Kidney (tissue), 14 donors: Measurements from ENCODE around the gene IQCN. TPM values are rescaled to one million over a fixed set of nuclear protein-coding genes. Genes with fewer than 3 reads are reported as not detected.
A peak's percentile ranks its signal among the peaks of the same experiment; 100 is the strongest.

Experiments used
- DNase-seq, 5 donors: peaks; one replicate each; pipeline ENCODE4 v3.0.0-alpha.2; 2013 to 2020
- FAIRE-seq: peaks from 2 replicates; lab custom pipeline; 2012; peaks lifted over from hg19 to GRCh38; lab: Jason Lieb, UNC
- H3K27ac ChIP-seq, 2 donors: one replicate each; pipeline ENCODE4 v1.7.0; 2013; ENCODE audit warnings: low read depth in 2 of 2, low read length in 2 of 2, inconsistent platforms in 1 of 2
- H3K27me3 ChIP-seq: one replicate; pipeline ENCODE4 v1.7.1; 2013; ENCODE audit warnings: low read length, inconsistent platforms; ENCODE audit not compliant: control insufficient read depth, insufficient read depth
- H3K36me3 ChIP-seq, 3 donors: one replicate each; pipeline versions ENCODE4 v1.7.0 to v1.7.1; 2013; ENCODE audit warnings: low read length in 3 of 3, control low read depth in 1 of 3, inconsistent platforms in 1 of 3; ENCODE audit not compliant: insufficient read depth in 3 of 3, control insufficient read depth in 2 of 3
- H3K4me1 ChIP-seq, 3 donors: one replicate each; pipeline versions ENCODE4 v1.7.0 to v1.7.1; 2013; ENCODE audit warnings: low read length in 3 of 3, inconsistent platforms in 1 of 3, low read depth in 1 of 3; ENCODE audit not compliant: control insufficient read depth in 2 of 3, insufficient read depth in 2 of 3
- H3K4me3 ChIP-seq, 3 donors: one replicate each; pipeline versions ENCODE4 v1.7.0 to v1.8.1; 2013; ENCODE audit warnings: low read length in 3 of 3, control low read depth in 1 of 3, inconsistent platforms in 1 of 3
- H3K9ac ChIP-seq, 3 donors: one replicate each; pipeline versions ENCODE4 v1.7.0 to v1.7.1; 2013; ENCODE audit warnings: low read length in 3 of 3, control low read depth in 1 of 3, inconsistent platforms in 1 of 3
- H3K9me3 ChIP-seq, 3 donors: one replicate each; pipeline versions ENCODE4 v1.7.0 to v1.7.1; 2013; ENCODE audit warnings: low read length in 3 of 3, control low read depth in 1 of 3, inconsistent platforms in 1 of 3; ENCODE audit not compliant: control insufficient read depth in 2 of 3, insufficient read depth in 1 of 3
- intact Hi-C: fragments of 100-400 bp; cut with DNase I; formaldehyde crosslinking; loops from one replicate; pipeline ENCODE4 v1.11.1; 2022
- polyA plus RNA-seq: library from polyadenylated mRNA; stranded (reverse); fragments of 350-450 nt; fragmentation: Illumina TruSeq; extraction: RNeasy Lipid Tissue Mini Kit (QIAGEN cat#74804); gene quantifications from one replicate; pipeline ENCODE4 v1.2.3, GENCODE V29; 2014; ENCODE audit warnings: low read depth, low replicate concordance; ENCODE audit not compliant: insufficient read depth
- total RNA-seq: library from RNA; stranded (reverse); fragmentation: NEBNext Ultra II Directional; extraction: Animal tissue kit (Norgen Biotek cat#: 25700); gene quantifications from one replicate; pipeline ENCODE4 v1.2.1, GENCODE V29; 2021
- TF ChIP-seq, protein P1 (sequence below): IDR thresholded peaks from 3 replicates; pipeline ENCODE4 v1.5.1; 2012; ENCODE audit warnings: mild to moderate bottlenecking, moderate library complexity, borderline replicate concordance; ENCODE audit not compliant: insufficient read depth; ENCODE audit errors: extremely low read depth
- donor health status: control.
- donor health status: control.
- donor health status: control.
- donor health status: control.
- donor health status: control.
- donor health status: DM: yes; HTN: yes; CAD: no.
- donor health status: Normal renal cell carcinoma (clear cell type).

IQCN gene
- total and polyA plus RNA-seq, 2 donors from 2014 or later = 0.82 to 6.3 TPM

DNA sequence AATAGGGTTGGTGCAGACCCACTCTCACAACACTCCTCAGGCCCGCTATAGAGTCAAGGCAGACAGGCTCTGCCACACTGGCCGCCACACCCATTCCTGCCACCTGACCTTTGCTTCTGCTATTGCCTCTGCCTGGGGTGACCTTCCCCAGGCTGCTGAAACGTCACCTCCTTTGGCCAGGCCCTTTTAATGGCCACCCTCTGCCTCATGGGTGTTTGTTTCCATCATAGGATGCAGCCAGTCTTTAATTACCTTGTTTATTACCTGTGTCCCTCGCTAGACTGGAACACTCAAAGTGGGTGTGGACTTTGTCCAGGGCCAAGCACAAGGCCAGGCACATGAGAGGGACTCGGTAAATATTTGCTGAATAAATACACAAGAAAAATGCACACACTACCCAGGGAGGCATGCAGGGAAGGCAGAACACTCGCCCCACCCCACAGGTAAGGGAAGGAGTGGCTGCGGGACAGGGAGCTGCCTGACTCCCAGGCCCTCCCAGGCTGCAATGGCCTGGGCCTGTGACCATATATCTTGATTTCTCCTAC lies 45.4 kb upstream of the IQCN start:
- H3K9ac ChIP-seq = peak overlapping the region in 1 of 3 donors; percentile 26
- peaks cover 3 to 45% (median 36%) of the 10 kb centered on the region in 3 donors for H3K4me1 ChIP-seq
- TF ChIP-seq, protein P1, sequence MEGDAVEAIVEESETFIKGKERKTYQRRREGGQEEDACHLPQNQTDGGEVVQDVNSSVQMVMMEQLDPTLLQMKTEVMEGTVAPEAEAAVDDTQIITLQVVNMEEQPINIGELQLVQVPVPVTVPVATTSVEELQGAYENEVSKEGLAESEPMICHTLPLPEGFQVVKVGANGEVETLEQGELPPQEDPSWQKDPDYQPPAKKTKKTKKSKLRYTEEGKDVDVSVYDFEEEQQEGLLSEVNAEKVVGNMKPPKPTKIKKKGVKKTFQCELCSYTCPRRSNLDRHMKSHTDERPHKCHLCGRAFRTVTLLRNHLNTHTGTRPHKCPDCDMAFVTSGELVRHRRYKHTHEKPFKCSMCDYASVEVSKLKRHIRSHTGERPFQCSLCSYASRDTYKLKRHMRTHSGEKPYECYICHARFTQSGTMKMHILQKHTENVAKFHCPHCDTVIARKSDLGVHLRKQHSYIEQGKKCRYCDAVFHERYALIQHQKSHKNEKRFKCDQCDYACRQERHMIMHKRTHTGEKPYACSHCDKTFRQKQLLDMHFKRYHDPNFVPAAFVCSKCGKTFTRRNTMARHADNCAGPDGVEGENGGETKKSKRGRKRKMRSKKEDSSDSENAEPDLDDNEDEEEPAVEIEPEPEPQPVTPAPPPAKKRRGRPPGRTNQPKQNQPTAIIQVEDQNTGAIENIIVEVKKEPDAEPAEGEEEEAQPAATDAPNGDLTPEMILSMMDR = no peak
- no peak for DNase-seq
- no peaks in the 10 kb centered on the region for H3K9me3 ChIP-seq
- no peaks in the 10 kb centered on the region for H3K36me3 ChIP-seq
- no peak overlapping the region for H3K4me3 ChIP-seq
- H3K27me3 ChIP-seq = no peaks in the 10 kb centered on the region
- intact Hi-C loops = no loop called here
- H3K27ac ChIP-seq = peak overlapping the region; percentile 22 to 53
- no peak for FAIRE-seq

DNA sequence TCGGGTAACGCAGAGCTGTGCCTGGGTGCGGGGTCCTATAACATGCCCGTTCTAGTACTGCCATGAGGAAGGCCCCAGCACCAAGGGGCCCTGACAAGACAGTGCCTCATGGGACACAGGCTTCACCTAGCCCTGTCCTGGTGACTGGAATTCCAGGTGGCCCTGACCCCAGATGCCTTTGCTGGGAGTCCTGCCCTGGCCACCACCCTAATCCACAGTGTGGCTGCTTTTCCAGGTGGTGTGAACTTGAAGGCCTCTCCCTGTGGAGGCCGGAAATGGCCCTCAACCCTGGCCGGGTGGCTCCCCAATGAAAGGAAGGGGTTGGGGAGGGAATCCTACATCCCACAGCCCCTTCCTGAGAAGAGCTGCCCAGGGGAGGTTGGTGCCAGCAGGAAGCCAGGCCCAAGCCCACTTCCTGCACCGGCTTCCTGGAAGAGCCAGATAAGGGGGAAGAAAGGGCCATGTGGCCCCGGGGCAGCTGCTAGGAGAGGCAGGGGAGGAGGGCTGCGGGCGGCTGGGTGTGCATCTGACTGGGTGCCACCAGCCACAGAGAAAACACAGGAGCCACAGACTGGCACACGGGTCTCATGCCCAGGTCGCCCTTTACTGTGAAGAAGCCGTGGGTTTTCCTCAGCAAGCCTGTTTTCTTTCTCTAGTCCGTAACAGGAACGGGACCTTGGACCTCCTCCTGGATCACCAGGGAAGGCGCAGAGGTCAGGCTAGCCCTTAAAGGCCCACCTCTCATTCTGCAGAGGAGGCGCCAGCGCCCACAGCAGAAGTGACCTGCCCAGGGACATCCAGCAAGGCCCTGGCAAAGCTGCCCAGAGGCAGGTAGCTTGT lies 43.9 kb upstream of the IQCN start:
- no peak for FAIRE-seq
- no peak overlapping the region for H3K4me3 ChIP-seq

DNA sequence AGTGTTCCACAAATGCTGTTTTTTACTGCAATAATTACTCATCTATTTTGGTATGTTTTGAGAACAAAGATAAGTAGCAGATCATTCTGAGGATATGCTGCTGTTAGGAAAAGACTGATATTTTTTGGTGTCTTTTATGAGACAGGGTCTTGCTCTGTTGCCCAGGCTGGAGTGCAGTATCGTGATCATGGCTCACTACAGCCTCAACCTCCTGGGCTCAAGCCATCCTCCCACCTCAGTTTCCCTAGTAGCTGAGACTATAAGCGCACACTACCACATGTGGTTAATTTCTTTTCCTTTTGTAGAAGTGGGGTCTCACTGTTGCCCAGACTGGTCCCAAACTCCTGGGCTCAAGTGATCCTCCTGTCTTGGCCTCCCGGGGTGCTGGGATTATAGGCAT lies 39.1 kb upstream of the IQCN start:
- FAIRE-seq (no peak), DNase-seq (no peak)
- H3K4me3 ChIP-seq = no peak overlapping the region
- no peak overlapping the region for H3K9ac ChIP-seq
- peaks cover 0 to 15% (median 7%) of the 10 kb centered on the region in 3 donors for H3K4me1 ChIP-seq
- H3K27ac ChIP-seq = no peak overlapping the region
- intact Hi-C loops = no loop called here
- no peaks in the 10 kb centered on the region for H3K9me3 ChIP-seq
- H3K36me3 ChIP-seq = peaks cover 0 to 8% (median 3%) of the 10 kb centered on the region in 3 donors
- no peaks in the 10 kb centered on the region for H3K27me3 ChIP-seq
- TF ChIP-seq, protein P1 = no peak

More for the DNA sequence above, 43.9 kb upstream of the IQCN start:
- intact Hi-C loops = no loop called here
- H3K9ac ChIP-seq = peak overlapping the region in 2 of 3 donors; percentile 61 to 65
- DNase-seq = peak in 1 of 5 donors; percentile 83
- H3K27ac ChIP-seq = peak overlapping the region; percentile 87 to 88
- TF ChIP-seq, protein P1 = no peak
- H3K36me3 ChIP-seq = peaks cover 0 to 3% (median 0%) of the 10 kb centered on the region in 3 donors
- no peaks in the 10 kb centered on the region for H3K27me3 ChIP-seq
- no peaks in the 10 kb centered on the region for H3K9me3 ChIP-seq
- peaks cover 0 to 38% (median 36%) of the 10 kb centered on the region in 3 donors for H3K4me1 ChIP-seq
